NCI-H748 (cell line): ENCODE data around the gene MRAS.
"Not testable (repeated sequence)": the region's sequence is repeated elsewhere in the genome, so short reads cannot be mapped to it uniquely, and the experiment has no call there.

Experiments
- DNase-seq: peaks from one replicate; lab custom pipeline; 2025; ENCODE audit not compliant: unreplicated experiment; lab: John Stamatoyannopoulos, UW

Gene MRAS

DNA sequence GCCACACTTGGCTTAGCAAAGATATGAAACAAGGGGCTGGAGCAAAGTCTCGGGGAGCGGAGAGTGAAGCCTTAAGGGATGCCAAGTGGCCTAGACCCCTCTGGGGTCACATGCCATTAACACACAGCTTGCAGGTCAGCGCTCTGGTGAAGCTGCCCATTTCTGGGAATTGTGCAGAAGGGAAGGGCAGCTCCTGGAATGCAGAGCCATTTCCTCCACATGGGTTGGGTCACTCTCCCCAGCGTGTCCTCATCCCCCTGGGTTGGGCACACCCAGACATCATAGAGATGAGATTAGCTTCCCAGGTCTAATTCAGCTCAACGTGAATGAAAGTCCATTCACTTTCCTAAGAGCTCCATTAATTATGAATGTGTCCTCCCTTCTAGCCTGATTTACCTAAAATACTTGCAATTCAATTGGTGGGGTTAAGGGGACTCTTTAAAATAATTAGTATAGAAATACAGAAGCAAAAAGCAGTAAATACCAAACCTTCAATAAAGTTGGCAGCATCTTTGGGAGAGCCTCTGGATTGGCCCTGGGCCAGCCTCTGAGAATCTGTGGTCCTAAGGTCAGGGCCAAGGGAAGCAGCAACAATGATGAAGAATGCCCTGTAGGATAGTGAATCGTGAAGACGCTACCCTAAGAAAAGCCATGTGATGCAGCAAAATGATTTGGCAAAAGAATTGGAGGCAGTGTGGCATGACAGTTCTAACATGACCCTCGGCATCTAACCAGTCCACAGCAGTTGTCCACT is 17.8 kb downstream of the MRAS start:
- DNase-seq = no peak

DNA sequence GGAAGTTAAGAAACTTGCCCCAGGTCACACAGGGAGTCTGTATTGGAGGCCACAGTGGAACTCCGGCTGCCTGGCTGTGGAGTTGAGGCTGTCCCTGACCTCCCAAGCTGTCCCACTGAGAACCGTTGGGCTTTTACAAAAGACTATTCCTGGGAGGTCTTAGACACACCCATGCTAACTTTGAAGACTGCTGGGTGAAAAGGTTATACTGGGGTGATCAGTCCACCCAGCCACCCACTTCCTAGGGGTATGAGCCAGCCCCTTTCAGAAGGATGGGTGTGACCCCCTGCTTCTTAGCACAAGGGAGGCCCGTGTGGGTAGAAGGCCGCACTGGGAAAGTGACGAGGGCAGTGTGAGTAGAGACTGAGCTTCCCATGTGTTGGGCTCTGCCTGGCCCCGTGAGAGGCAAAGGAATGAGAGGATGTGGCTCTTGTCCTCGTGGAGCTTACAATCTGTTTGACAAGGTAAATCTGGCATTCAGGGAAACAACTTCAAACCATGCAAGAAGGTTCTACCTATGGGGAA is 19.0 kb downstream of the MRAS start:
- DNase-seq = no peak

DNA sequence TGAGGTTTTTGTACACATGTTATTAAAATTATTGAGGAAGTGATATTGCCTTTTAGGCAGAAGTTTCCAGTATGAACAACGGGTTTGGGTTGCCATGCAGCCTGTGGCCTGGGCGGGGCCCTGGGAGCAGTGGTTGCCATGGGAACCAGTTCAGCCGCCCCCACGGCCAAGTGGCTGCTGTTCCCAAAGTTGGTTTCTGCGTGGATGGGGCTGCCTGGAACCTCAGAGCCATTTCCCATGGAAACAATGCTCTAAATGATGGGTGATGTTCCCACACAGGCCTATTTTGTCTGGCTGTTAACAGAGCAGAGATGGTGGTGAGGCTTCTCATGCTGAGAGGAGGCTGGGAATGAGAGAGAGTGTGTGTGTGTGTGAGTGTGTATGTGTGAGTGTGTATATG is 19.5 kb downstream of the MRAS start:
- DNase-seq = peak; percentile 5

DNA sequence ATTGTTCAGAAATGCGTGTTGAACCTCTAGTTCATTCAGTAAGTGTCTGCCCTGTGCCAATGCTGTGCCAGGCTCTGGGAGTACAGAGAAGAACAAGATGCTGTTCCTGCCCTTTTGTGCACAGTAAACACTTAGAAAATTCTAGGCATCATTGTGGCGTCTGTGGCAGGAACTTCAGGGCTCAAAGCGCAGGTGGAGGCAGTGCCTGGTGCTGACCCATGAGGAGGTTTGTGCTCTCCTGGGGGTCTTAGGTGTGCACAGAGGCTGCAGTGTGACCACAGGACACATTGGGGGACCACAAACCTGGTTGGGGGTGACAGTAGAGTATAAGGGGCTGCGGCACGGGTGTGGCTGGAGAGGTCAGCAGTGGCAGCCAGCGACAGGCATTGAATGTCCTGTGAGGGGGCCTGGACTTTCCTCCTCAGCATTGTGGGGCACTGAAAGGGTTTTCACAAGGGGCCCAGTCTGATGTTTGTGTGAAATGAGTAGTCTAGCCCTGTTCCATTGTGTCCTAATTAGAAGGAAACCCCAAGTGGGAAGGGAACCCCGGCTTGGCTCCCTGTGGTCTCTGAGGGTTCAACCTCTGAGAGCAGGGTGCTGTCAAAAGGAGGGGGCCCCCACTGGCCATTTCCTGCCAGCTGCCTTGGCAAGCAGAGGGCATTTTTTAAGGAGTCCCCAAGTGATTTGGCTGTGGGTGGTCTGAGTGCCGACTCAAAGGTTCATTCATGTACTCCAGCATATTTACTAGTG is 20.9 kb downstream of the MRAS start:
- no peak for DNase-seq

DNA sequence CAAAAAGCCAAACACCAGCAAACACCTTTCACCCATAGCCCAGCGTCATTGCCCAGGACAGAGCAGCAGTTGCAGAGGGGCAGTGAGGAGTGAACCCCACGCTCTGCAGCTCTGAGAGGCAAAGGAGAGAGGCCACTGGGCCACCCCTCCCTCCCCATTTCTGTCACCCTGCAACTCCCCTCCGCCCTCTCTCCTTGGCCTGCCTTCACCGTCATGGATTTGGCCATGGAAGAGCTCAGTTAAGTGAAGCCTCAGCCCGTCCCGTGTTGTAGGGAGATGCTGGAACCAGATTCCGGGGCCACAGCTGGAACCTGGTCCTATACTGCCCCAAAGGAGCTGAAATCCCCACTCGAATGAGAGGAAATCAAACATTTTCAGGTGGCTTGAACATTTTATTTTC is 21.9 kb downstream of the MRAS start:
- DNase-seq = no peak

DNA sequence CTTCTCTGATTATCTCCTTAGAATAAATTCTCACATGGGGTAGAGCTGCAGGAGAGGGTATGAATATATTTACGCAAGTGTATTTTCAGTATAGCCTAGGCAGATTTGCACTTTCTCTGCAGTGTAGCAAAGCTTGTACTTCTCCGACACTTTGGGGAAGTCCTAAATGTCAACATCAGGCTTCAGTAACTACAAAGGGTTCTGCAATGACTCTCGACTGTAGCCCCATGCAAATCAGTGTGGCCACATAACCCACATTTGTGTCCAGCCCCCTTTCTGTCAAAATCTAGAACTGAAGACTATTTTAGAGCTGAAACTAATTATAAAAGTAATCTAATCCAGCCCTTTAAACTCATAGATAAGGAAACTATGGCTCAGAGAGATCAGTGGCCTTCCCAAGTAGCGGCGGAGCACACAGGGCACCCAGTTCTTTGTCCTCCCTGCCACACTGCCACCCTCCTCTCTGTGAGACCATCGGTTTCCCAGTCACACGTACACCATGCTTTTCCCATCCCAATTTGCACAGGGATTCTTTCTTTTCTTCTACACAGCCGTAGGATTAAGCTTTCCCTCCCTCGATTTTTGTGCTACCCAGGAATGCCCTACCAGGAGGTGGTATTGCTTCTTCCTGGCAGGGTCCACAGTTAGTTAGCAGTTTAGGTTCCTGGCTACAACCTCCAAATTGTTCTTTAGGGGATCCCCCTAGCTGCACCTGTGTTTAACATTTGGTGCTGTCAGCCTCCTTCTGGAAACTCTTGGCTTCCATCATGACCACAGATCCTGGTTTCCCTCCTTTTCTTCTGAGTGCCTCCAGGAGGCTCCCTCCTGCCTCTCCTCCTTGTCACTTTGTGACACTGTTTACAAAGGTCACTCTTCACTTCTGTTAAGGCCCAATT is 22.9 kb downstream of the MRAS start:
- DNase-seq = no peak

DNA sequence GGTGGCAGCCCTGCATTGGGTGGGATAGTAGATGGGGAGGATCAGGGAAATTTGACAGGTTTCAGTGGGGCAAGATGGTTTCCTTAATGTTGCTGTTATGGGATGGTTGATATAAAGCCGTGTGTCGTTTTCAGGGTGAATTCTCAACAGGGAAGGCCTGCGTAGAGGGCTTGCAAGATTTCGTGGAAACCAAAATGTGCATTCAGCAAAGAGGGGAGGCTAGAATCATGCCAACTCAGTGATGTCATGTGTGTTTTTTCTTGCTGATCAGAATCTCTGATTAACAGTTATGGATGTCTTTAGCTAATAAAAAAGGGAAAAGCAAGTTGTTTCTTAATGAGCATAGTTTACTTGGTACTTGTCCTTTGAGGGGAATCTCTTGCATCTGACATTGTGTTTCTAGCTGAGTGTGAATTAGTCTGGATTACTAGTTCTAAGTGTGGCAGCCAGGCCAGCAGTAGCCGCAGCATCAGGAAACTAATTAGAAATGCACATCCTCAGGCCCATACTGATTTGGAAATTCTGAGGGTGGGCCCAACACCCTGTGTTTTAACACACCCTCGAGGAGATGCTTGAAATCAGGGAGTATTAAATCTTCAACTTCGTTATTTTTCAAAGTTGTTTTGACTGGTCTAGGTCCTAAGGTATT is 24.8 kb downstream of the MRAS start:
- DNase-seq = no peak

DNA sequence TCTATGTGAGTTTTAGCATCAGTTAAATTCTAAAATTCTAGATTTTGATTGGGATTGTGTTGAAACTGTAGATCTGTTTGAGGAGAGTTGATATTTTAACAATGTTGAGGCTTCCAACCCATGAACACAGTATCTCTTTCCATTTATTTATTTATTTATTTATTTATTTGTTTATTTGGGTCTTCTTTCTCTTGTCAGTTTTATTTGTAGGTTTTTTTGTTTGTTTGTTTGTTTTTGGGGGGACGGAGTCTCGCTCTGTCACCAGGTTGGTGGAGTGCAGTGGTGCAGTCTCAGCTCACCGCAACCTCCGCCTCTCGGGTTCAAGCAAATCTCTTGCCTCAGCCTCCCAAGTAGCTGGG is 25.3 kb downstream of the MRAS start:
- no peak for DNase-seq

DNA sequence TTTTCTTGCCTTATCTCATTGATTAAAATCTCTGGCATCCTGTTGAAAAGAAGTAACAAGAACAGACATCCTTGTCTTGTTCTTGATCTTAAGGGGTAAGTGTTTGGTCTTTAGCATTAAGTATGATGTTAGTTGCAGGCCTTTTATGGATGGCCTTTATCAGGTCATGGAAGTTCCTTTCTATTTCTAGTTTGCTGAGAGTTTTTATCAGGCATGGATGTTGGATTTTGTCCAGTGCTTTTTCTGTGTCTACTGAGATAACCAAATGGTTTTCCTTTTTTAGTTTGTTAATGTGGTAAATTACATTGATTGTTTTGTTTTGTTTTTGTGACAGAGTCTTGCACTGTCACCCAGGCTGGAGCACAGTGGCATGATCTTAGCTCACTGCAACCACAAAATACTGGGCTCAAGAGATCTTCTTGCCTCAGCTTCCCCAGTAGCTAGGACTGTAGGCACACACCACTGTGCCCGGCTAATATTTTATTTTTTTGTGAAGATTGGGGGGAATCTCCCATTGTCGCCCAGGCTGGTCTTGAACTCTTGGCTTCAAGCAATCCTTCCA is 26.3 kb downstream of the MRAS start:
- DNase-seq = no peak

DNA sequence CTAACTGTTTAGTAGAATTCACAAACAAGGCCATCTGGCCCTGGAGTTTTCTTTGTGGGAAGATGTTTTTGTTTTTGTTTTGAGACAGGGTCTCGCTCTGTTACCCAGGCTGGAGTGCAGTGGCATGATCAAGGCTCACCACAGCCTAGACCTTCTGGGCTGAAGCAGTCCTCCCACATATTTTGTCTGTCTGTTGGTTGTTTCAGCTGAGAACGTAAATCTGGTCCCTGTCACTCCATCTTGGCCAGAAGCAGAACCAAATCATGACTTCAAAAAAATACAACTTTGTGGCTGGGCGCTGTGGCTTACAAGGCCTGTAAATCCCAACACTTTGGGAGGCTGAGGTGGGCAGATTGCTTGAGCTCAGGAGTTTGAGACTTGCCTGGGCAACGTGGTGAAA is 27.1 kb downstream of the MRAS start:
- DNase-seq = no peak

DNA sequence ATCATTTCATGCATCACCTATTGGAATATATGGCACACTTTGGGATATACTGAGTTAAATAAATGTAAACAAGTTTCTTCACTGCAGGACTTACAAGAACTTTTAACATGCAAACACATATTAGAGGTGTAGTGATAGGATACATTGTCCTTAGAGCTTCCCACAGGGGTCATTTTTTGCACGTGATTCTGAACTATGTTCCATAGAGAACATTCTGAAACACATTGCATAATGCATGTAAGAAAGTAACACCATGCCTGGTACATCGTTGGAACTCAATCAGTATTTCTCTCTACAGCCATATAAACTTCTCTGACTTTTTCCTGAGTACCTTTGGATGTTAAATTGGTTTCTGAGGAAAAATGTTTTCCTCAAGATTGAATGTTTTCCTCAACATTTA is 28.3 kb downstream of the MRAS start:
- no peak for DNase-seq

DNA sequence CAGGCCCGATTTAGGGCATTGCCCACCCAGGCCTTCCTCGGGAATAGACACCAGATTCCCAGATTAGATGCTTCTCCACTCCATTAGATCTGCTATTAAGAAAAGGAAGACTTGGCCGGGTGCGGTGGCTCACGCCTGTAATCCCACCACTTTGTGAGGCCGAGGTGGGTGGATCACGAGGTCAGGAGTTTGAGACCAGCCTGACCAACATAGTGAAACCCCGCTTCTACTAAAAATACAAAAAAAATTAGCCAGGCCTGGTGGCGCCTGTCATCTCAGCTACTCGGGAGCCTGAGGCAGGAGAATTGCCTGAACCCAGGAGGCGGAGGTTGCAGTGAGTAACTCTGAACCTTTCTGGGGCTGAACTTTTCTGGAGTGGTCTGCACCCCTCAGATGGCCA is 28.8 kb downstream of the MRAS start:
- not testable (repeated sequence) for DNase-seq

DNA sequence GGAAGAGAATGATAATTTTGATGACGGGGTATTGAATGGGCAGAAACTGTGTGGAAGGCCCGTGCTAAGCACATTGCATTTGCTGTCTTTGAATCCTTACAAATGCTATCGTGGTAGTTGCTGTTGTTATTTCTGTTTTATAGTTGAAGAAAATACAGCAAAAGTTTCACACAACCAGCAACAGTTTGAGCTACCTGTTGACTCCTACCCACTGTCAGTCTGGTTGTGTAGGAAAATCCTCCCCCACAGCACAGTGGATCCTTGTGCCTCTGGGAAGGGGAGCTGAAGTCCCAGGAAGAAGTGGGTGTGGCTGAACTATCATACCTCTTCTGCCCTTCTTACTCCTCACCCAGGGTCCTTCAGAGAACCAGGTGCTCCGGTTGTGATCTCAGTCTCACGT is 29.4 kb downstream of the MRAS start:
- DNase-seq = no peak

DNA sequence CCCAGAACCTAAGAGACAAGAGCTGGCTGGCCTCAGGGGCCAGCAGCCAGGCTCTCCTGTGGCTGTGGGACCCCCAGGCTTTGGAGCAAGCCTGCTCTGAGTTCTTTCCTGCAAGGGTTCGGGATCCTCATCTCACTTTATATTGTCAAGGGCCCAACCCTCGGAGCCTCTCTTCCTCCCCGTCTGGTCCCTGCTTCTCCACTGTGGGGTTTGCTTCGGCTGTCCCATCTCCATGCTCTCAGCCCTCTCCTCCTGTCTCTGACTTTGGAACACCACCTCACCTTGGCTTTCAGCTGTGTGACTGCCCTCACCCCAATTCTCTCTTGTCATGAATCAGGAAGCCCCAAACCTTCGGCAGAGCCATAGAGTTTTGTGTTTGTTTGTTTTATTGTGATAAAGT is 30.0 kb downstream of the MRAS start:
- no peak for DNase-seq

DNA sequence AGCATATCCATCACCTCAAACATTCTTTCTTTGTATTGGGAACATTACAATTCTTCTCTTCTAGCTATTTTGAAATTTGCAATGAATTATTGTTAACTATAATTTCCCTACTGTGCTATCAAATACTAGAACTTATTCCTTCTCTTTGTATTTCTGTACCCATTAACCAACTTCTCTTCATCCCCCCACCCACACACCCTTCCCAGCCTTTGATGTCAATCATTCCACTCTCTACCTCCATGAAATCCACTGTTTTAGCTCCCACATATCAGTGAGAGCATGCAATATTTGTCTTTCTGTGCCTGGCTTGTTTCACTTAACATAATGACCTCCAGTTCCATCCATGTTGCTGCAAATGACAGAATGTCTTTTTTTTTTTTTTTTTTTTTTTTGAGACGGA is 30.6 kb downstream of the MRAS start:
- DNase-seq = no peak

DNA sequence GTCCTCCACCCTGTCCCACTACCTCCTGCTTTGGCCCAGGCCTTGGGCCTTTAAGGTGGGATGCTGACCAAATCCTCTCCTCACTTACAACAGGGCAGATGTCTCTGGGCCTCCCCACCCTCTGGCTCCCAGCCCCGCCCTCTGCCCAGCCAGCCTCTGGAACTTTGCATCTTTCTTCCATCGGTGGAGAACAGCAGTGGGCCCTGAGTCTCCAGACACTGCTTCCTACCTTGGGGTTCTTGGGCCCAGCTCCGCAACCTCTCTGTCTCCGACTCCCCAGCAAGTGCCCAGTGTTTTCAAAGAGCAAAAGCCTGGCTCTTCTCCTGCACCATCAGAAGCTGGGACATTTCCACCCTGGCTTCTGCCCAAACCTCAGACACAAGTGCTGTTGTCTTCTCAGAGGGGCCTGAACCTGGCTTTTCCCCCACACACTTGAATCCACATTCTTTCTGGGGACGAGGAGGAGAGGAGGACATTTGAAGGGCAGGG is 33.1 kb downstream of the MRAS start:
- DNase-seq = no peak

DNA sequence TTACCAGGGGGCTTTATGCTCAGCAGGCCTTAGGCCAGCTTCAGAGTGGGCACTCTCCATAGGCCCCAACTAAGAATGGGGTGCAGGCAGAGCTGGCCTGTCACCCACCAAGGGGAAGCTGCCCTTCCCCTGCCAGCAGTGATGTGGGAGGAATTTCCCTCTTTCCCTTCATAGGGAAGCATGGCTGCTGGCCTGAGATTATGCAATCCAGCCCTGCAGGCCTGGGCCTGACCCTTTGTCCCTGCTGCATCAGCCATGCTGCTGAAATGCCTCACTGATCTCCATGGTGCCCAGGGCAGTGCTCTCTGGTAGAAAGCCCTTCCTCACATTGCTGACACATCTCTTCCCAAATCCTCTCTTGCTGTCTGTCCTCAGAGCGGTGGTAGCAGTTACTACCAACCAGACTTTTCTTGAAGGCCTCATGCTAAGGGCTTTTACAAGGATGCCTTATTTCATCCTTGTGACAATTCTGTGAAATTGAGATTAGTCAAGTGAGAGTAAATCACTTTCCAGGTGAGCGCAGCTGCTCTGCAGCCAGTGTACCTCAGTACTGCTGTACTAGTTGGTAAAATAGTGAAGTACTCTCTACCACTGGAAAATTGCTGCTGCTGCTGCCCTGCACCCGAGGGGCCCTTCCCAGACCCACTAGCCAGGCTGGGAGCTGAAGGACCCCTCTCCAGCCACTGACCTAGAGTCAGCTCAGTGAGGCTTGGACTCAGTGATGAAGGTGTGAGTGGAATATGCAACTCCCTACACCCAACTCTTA is 33.8 kb downstream of the MRAS start:
- no peak for DNase-seq

DNA sequence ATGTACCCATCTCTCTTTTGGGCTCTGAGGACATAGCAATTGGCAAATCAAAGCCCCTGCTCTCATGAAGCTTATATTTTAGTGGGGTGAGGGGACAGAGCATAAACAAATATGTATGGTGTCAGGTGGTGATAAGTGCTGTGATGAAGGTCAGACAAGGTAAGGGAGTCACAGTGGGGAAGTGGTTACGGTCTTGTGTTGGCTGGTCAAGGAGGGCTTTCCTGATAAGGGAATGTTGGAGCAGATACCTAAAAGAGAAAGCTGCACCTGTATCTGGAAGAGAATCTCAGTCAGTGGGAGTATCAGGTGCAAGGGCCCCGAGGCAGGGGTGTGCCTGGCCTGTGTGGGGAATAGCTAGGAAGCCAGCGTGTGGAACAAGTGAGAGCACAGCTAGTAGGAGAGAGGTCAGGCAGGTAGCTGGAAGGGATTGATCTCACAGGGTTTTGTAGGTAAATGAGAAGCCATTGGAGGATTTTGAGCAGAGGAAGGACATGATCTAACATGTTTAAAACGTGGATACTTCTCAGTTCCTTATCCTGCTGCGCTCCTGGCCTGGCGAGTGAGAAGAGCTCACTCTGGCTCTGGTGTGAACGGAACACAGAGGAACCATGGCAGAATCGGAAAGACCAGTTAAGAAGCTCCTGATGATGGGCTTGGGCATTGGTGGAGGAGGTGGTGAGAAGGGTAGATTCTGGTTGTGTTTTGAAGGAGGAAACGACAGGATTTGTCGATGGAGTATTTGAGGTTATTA is 35.5 kb downstream of the MRAS start:
- DNase-seq = no peak

DNA sequence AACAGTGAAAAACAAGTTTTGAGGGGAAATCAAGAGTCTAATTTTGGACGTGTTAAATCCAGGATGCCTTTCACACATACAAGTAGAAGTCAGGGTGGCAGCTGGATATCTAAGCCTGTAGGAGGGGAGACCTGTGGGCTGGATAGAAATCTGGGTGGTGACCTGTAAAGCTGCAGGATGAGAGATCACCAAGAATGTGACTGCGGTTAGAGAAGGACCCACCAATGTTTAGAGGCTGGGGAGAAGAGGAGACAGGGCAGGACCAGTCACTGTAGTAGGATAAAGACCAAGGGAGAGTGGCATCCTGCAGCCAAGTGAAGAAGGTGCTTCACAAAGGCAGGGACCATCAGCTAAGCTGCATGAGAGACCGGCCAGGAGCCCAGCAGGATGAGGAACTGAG is 36.2 kb downstream of the MRAS start:
- DNase-seq = no peak
